H1 (cell line): ENCODE results near the gene FGF21. TPM values are rescaled to one million over a fixed set of nuclear protein-coding genes. Genes with fewer than 3 reads are reported as not detected.
A peak's percentile ranks its signal among the peaks of the same experiment; 100 is the strongest.

Experiments
- CTCF ChIA-PET: fragments of 300-600 bp; sonication (Branson Sonifier 250); formaldehyde crosslinking; loops from one replicate; lab custom pipeline; 2021; ENCODE audit not compliant: partially characterized antibody; lab: Charles Lee
- POLR2A ChIA-PET: fragments of 300-600 bp; sonication (Branson Sonifier 250); formaldehyde crosslinking; loops from one replicate; lab custom pipeline; 2021; ENCODE audit warnings: inconsistent platforms; ENCODE audit not compliant: partially characterized antibody; lab: Charles Lee
- DNase-seq, 2 experiments: peaks; one replicate each; pipeline versions ENCODE4 v3.0.0 to v3.0.0-alpha.2; 2010 to 2022; ENCODE audit warnings: low spot score in 2 of 2, low read depth in 1 of 2, mixed read lengths in 1 of 2
- FAIRE-seq: peaks from 2 replicates; lab custom pipeline; 2011; peaks lifted over from hg19 to GRCh38; lab: Jason Lieb, UNC
- H2AFZ ChIP-seq: 2 replicates; pipeline ENCODE4 v1.8.1; 2012; ENCODE audit warnings: low read length, inconsistent platforms
- H2AK5ac ChIP-seq: 2 replicates; pipeline ENCODE4 v1.6.1; 2013; ENCODE audit warnings: low read depth, low read length
- H2BK120ac ChIP-seq: replicated peaks from 2 replicates; pipeline ENCODE3; 2013; ENCODE audit warnings: low read depth, low read length, inconsistent platforms
- H2BK12ac ChIP-seq: 2 replicates; pipeline ENCODE4 v1.6.1; 2013; ENCODE audit warnings: low read depth, low read length
- H2BK15ac ChIP-seq: 2 replicates; pipeline ENCODE4 v1.6.1; 2013; ENCODE audit warnings: low read length
- H2BK20ac ChIP-seq: 2 replicates; pipeline ENCODE4 v1.6.1; 2013; ENCODE audit warnings: low read length
- H2BK5ac ChIP-seq: 2 replicates; pipeline ENCODE4 v1.6.1; 2013; ENCODE audit warnings: low read depth, low read length
- H3K14ac ChIP-seq: 2 replicates; pipeline ENCODE4 v1.6.1; 2013; ENCODE audit warnings: inconsistent platforms; ENCODE audit not compliant: insufficient read length
- H3K18ac ChIP-seq: 2 replicates; pipeline ENCODE4 v1.6.1; 2013; ENCODE audit warnings: low read length; ENCODE audit errors: extremely low read depth
- H3K23ac ChIP-seq: 2 replicates; pipeline ENCODE4 v1.6.1; 2013; ENCODE audit warnings: inconsistent platforms; ENCODE audit not compliant: insufficient read length
- H3K23me2 ChIP-seq: 2 replicates; pipeline ENCODE4 v1.6.1; 2013; ENCODE audit warnings: low read depth, low read length
- H3K27ac ChIP-seq: 2 replicates; pipeline ENCODE4 v1.6.1; 2011; ENCODE audit warnings: low read depth, low read length, inconsistent platforms
- H3K27me3 ChIP-seq, 4 experiments: replicated peaks in 1 of 4; 1 replicate in 1 of 4; 2 replicates in 3 of 4; pipeline versions ENCODE4 v1.6.1 to v1.8.1; 2011 to 2013; ENCODE audit warnings: low read length in 3 of 4, mild to moderate bottlenecking in 3 of 4, inconsistent platforms in 2 of 4, mixed read lengths in 2 of 4, moderate library complexity in 1 of 4; ENCODE audit not compliant: control insufficient read depth in 3 of 4, insufficient read depth in 3 of 4; ENCODE audit errors: extremely low read depth in 1 of 4
- H3K36me3 ChIP-seq, 4 experiments: 2 replicates each; pipeline versions ENCODE4 v1.6.1 to v1.8.1; 2011 to 2013; ENCODE audit warnings: mild to moderate bottlenecking in 4 of 4, low read length in 3 of 4, moderate library complexity in 2 of 4, control low read depth in 1 of 4, inconsistent platforms in 1 of 4; ENCODE audit not compliant: insufficient read depth in 4 of 4, control insufficient read depth in 2 of 4
- H3K4ac ChIP-seq: replicated peaks from 2 replicates; pipeline ENCODE3; 2013; ENCODE audit warnings: low read length, low read depth, mixed read lengths, inconsistent platforms; ENCODE audit not compliant: insufficient read length
- H3K4me1 ChIP-seq, 4 experiments: replicated peaks in 1 of 4; 1 replicate in 1 of 4; 2 replicates in 3 of 4; pipeline versions ENCODE4 v1.6.1 to v1.8.1; 2011 to 2013; ENCODE audit warnings: low read length in 3 of 4, inconsistent platforms in 2 of 4, mixed read lengths in 1 of 4; ENCODE audit not compliant: insufficient read depth in 4 of 4, control insufficient read depth in 3 of 4
- H3K4me2 ChIP-seq, 2 experiments: 2 replicates each; pipeline versions ENCODE4 v1.6.1 to v1.8.1; 2011 to 2013; ENCODE audit warnings: low read depth in 2 of 2, low read length in 2 of 2, control low read depth in 1 of 2, inconsistent platforms in 1 of 2, mild to moderate bottlenecking in 1 of 2; ENCODE audit not compliant: insufficient read depth in 1 of 2
- H3K4me3 ChIP-seq, 4 experiments: fragments of 200-600, 300-600 bp in 1 of 4; sonication (generic), shearing (Covaris generic), sonication (Bioruptor Twin) in 1 of 4; 2 replicates each; pipeline versions ENCODE4 v1.5.1 to v1.8.1; 2011 to 2016; ENCODE audit warnings: low read length in 4 of 4, low read depth in 3 of 4, control low read depth in 2 of 4, inconsistent platforms in 2 of 4, mild to moderate bottlenecking in 2 of 4, mixed read lengths in 1 of 4, moderate library complexity in 1 of 4; ENCODE audit not compliant: insufficient read depth in 2 of 4; ENCODE audit errors: extremely low read depth in 1 of 4
- H3K56ac ChIP-seq: replicated peaks from 2 replicates; pipeline ENCODE3; 2013; ENCODE audit warnings: low read depth, mild to moderate bottlenecking, mixed read lengths, low read length, inconsistent platforms; ENCODE audit not compliant: insufficient read length
- H3K79me1 ChIP-seq: 2 replicates; pipeline ENCODE4 v1.6.1; 2013; ENCODE audit warnings: low read depth, low read length, control low read depth
- H3K79me2 ChIP-seq, 2 experiments: 2 replicates each; pipeline versions ENCODE4 v1.6.1 to v1.8.1; 2012 to 2013; ENCODE audit warnings: low read length in 2 of 2, mild to moderate bottlenecking in 2 of 2, inconsistent platforms in 1 of 2; ENCODE audit not compliant: insufficient read depth in 2 of 2, control insufficient read depth in 1 of 2
- H3K9ac ChIP-seq, 4 experiments: replicated peaks in 1 of 4; 1 replicate in 1 of 4; 2 replicates in 3 of 4; pipeline versions ENCODE4 v1.6.1 to v1.8.1; 2011 to 2013; ENCODE audit warnings: low read depth in 3 of 4, low read length in 3 of 4, control low read depth in 2 of 4, mild to moderate bottlenecking in 2 of 4, moderate library complexity in 2 of 4, inconsistent platforms in 1 of 4; ENCODE audit errors: extremely low read depth in 1 of 4
- H3K9me3 ChIP-seq, 2 experiments: 2 replicates each; pipeline versions ENCODE4 v1.6.1 to v1.8.1; 2012 to 2013; ENCODE audit warnings: mild to moderate bottlenecking in 2 of 2, moderate library complexity in 2 of 2, control low read depth in 1 of 2, inconsistent platforms in 1 of 2, low read depth in 1 of 2, low read length in 1 of 2, mixed read lengths in 1 of 2; ENCODE audit not compliant: insufficient read depth in 2 of 2
- H4K20me1 ChIP-seq, 2 experiments: replicated peaks in 1 of 2; 2 replicates each; pipeline versions ENCODE3 to v1.8.1; 2011 to 2013; ENCODE audit warnings: inconsistent platforms in 2 of 2, low read length in 2 of 2, mild to moderate bottlenecking in 1 of 2; ENCODE audit not compliant: insufficient read depth in 2 of 2, control insufficient read depth in 1 of 2
- H4K5ac ChIP-seq: 2 replicates; pipeline ENCODE4 v1.6.1; 2013; ENCODE audit warnings: low read length, low read depth, mixed read lengths, inconsistent platforms; ENCODE audit not compliant: insufficient read length
- H4K8ac ChIP-seq: 2 replicates; pipeline ENCODE4 v1.8.0; 2013; ENCODE audit warnings: mild to moderate bottlenecking, moderate library complexity, low read length, inconsistent platforms; ENCODE audit not compliant: insufficient read depth; ENCODE audit errors: extremely low read depth
- H4K91ac ChIP-seq: replicated peaks from 2 replicates; pipeline ENCODE3; 2013; ENCODE audit warnings: low read length, mixed read lengths, inconsistent platforms; ENCODE audit not compliant: insufficient read length
- WGBS, 2 experiments: shearing (Covaris generic) in 1 of 2; methylation state at CpG; one replicate each; pipeline versions ENCODE4 v1.1.6 to v1.1.7; 2013 to 2015; ENCODE audit warnings: low lambda C conversion rate in 2 of 2, mixed read lengths in 2 of 2, inconsistent platforms in 1 of 2, low coverage in 1 of 2, missing lambda C conversion rate in 1 of 2; ENCODE audit not compliant: insufficient replicate concordance in 2 of 2, insufficient coverage in 1 of 2, insufficient read length in 1 of 2; ENCODE audit errors: extremely low coverage in 1 of 2, missing lambda C conversion rate in 1 of 2; 5-methylcytosine and 5-hydroxymethylcytosine counted together
- long read RNA-seq, 2 experiments: library from RNA in 1 of 2; library from capped mRNA in 1 of 2; stranded (forward); transcript quantifications; one replicate each; pipeline ENCODE4 v2.0.0, GENCODE V29; 2021; ENCODE audit warnings: inconsistent platforms in 1 of 2
- polyA minus RNA-seq, 3 experiments: library from RNA; depleted of rRNA, polyadenylated mRNA; stranded (reverse); fragments of >200 nt; gene quantifications; 1 replicate in 2 of 3; 2 replicates in 1 of 3; pipeline ENCODE4 v1.2.3, GENCODE V29; 2011
- polyA plus RNA-seq, 7 experiments: library from polyadenylated mRNA; depleted of rRNA in 3 of 7; stranded (reverse) in 5 of 7; unstranded in 2 of 7; fragments of >200 nt in 5 of 7; fragments of 200-250 nt in 2 of 7; gene quantifications; 1 replicate in 5 of 7; 2 replicates in 1 of 7; 4 replicates in 1 of 7; pipeline versions ENCODE4 v1.2.1 to v1.2.3, GENCODE V29; 2011 to 2013; ENCODE audit warnings: missing spikeins in 2 of 7, mixed read lengths in 2 of 7
- total RNA-seq: library from RNA; stranded (reverse); fragmentation: NEBNext Ultra II Directional; extraction: Animal tissue kit (Norgen Biotek cat#: 25700); gene quantifications from 2 replicates; pipeline ENCODE4 v1.2.1, GENCODE V29; 2021
- TF ChIP-seq, protein P1 (sequence below): IDR thresholded peaks from 2 replicates; pipeline ENCODE4 v1.6.1; 2012; ENCODE audit warnings: inconsistent platforms

The FGF21 gene, protein sequence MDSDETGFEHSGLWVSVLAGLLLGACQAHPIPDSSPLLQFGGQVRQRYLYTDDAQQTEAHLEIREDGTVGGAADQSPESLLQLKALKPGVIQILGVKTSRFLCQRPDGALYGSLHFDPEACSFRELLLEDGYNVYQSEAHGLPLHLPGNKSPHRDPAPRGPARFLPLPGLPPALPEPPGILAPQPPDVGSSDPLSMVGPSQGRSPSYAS
- 0.48 TPM in 1 of 2 replicates, not detected in the other for total RNA-seq
- 0.80 and 2.2 TPM in 2 replicates for polyA plus RNA-seq (2011; rRNA removed)
- 1.5 TPM for polyA plus RNA-seq (2011; cell fraction: cytosol; rRNA removed)
- polyA plus RNA-seq (2011; cell fraction: nucleus; rRNA removed), result 5.9 TPM
- polyA plus RNA-seq (2012, experiment 1 of 2), result 0.41 to 0.80 TPM (median 0.75 TPM) in 3 of 4 replicates, not detected in the other
- 0.42 TPM for polyA plus RNA-seq (2012, experiment 2 of 2)
- 0.43 TPM for polyA plus RNA-seq (2013, experiment 1 of 2)
- 0.46 TPM for polyA plus RNA-seq (2013, experiment 2 of 2)
- 0.41 and 0.69 TPM in 2 replicates for polyA minus RNA-seq (2011; rRNA and poly(A)+ RNA removed)
- polyA minus RNA-seq (2011; cell fraction: cytosol; rRNA and poly(A)+ RNA removed), result not detected
- 1.9 TPM for polyA minus RNA-seq (2011; cell fraction: nucleus; rRNA and poly(A)+ RNA removed)
- long read RNA-seq, experiment 1, result 0 reads
- long read RNA-seq, experiment 2, result 0 reads

DNA sequence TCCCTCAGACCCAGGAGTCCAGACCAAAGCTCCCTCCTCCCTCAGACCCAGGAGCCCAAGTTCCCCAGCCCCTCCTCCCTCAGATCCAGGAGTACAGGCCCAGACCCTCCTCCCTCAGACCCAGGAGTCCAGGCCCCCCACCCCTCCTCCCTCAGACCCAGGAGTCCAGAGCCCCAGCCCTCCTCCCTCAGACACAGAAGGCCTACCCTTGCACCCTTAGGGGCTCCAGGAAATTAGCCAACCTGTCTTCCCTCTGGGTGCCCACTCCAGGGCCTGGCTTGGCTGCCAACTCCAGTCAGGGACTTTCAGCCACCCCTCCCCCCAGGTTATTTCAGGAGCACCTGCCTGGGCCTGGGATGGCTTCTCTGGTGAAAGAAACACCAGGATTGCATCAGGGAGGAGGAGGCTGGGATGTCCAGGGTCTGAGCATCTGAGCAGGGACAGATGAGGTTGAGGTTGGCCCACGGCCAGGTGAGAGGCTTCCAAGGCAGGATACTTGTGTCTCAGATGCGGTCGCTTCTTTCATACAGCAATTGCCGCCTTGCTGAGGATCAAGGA, at the start of gene FGF21:
FGF21 (plus strand) TSS at position 441 of the 558 bp plus-strand sequence. CDS start 713 bp downstream, outside the sequence.
- Histone ChIP-seq H3K27me3 (no peaks in the 10 kb centered on the region), H2BK20ac (peak within 1 kb of the TSS; percentile 80; the same call in 1 of the 2 replicates), H3K79me2 (peaks cover 3 to 19% of the 10 kb centered on the region in 2 experiments; a peak in 3 of 4 replicates), H3K23ac (no peak within 1 kb of the TSS), H3K9ac (peak within 1 kb of the TSS in 1 of 4 experiments; percentile 43; a peak in 2 of 7 replicates), H3K4me1 (peaks cover 3 to 25% (median 18%) of the 10 kb centered on the region in 4 experiments), H2BK5ac (peak within 1 kb of the TSS; percentile 93), H3K14ac (no peak within 1 kb of the TSS), H3K4me3 (peak within 1 kb of the TSS in 1 of 4 experiments; percentile 36; a peak in 1 of 8 replicates), H3K27ac (no peak within 1 kb of the TSS; the same call in 1 of the 2 replicates), H4K8ac (peak within 1 kb of the TSS; percentile 39; the same call in 1 of the 2 replicates), H3K4ac (peak within 1 kb of the TSS; percentile 87), H3K23me2 (peaks cover 12% of the 10 kb centered on the region), H3K56ac (peak within 1 kb of the TSS; percentile 57), H3K36me3 (peaks cover 5 to 11% (median 8%) of the 10 kb centered on the region in 4 experiments), H2AK5ac (peak within 1 kb of the TSS; percentile 68), H3K4me2 (peak within 1 kb of the TSS; percentile 14 to 98; a peak in 3 of 4 replicates), H4K91ac (peak within 1 kb of the TSS; percentile 52), H2BK15ac (peak within 1 kb of the TSS; percentile 88; the same call in 1 of the 2 replicates), H4K20me1 (peaks cover 0 to 2% of the 10 kb centered on the region in 2 experiments), H3K79me1 (peaks cover 11% of the 10 kb centered on the region), H2BK120ac (peak within 1 kb of the TSS; percentile 87), H3K9me3 (no peaks in the 10 kb centered on the region), H2AFZ (no peak within 1 kb of the TSS), H3K18ac (peak within 1 kb of the TSS; percentile 93), H4K5ac (peak within 1 kb of the TSS; percentile 70), H2BK12ac (peak within 1 kb of the TSS; percentile 94)
- 90% methylated on average over 4 of the region's 4 CpGs; no CpG with 5 or more reads in 1 of the 2 experiments for WGBS, 2 experiments
- POLR2A ChIA-PET, result interaction anchor here (0.6 to 2.4 kb wide), 15 partner anchors 7 to 141 kb away, joined by 3 to 11 read pairs (median 3); partner anchors contain the start of gene FAM83E
- DNase-seq (no peak), FAIRE-seq (no peak)
- CTCF ChIA-PET, result interaction anchor here (1.5 to 1.6 kb wide), 2 partner anchors 33 to 40 kb away, joined by 4 to 5 read pairs; no protein-coding TSS in a partner anchor
- TF ChIP-seq, protein P1, sequence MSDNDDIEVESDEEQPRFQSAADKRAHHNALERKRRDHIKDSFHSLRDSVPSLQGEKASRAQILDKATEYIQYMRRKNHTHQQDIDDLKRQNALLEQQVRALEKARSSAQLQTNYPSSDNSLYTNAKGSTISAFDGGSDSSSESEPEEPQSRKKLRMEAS, result peak; percentile 73
